ENCODE data around the gene C9orf72.
A peak's percentile ranks its signal among the peaks of the same experiment; 100 is the strongest.

The C9orf72 gene

DNA sequence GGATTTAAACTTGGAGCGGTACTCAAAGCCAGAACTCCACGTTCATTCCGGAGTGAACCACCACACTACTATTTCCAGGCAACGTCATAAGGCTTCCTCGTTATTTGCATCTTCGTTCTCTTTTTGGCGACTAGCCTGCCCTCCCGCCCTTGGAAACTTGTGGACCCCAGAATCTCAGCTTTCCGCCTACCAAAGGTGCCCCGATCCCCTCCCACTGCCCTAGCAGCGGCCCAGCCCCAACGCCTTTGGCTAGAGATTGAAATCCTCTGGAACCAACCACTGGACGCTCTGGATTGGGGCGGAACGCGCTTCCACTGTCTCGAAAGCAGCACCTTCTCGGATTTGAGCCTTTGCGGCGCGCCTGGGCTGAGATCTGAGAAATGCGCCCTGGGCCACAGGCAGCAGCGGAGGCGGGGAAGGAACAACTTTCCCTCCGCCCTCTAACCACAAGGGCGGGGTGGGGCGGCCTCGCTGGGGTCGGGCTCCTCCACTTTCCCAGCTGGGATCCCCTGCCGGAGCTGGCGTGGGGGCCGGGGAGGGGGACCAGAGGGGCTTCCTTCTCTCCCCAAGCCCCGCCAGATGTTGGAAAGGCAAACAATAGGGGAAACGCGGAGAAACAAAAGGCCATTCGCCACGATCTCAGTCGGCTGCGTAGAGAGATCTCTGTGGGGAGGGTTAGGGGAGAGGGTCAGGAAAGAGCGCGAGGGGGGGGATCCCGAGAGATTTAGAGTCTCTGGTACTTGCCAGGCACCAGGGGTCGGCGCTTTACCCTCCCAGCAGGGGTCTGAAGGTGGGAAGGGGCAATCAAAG lies 45.0 kb downstream of the C9orf72 start:
- H3K27me3 ChIP-seq (ENCODE audit: control insufficient read depth in 3 of 3, insufficient read depth in 3 of 3, low read depth in 1 of 3, low read length in 3 of 3), result no peaks in the 10 kb centered on the region
- peak overlapping the region; percentile 96 for H3K9ac ChIP-seq (ENCODE audit: low read depth, low read length, poor library complexity)
- no peak overlapping the region for H4K8ac ChIP-seq (ENCODE audit: low read depth, low read length)
- H3K27ac ChIP-seq (replicated peaks; ENCODE audit: low read length), result peak overlapping the region; percentile 88
- DNase-seq (ENCODE audit: low spot score), result peak; percentile 69
- peak overlapping the region; percentile 98 for H3K18ac ChIP-seq (ENCODE audit: low read length)
- no peak overlapping the region for H3K14ac ChIP-seq (ENCODE audit: low read length)
- peak overlapping the region; percentile 32 for H3K23ac ChIP-seq (ENCODE audit: low read depth, low read length, poor library complexity)
- peak overlapping the region; percentile 76 for H2BK5ac ChIP-seq (ENCODE audit: low read length)
- peak overlapping the region; percentile 63 to 99 for H3K4me3 ChIP-seq (ENCODE audit: low read length in 2 of 2)
- no peak overlapping the region for H2BK12ac ChIP-seq (ENCODE audit: low read length)
- H2AFZ ChIP-seq (ENCODE audit: low read length), result peak overlapping the region; percentile 93
- H3K79me1 ChIP-seq (ENCODE audit: low read depth, low read length), result peaks cover 2% of the 10 kb centered on the region
- peak overlapping the region; percentile 60 for H2BK15ac ChIP-seq (ENCODE audit: low read length)
- H2BK120ac ChIP-seq (ENCODE audit: low read depth, low read length), result no peak overlapping the region
- WGBS, 2 donors (ENCODE audit: extremely low coverage in 2 of 2, insufficient read length in 2 of 2, insufficient replicate concordance in 1 of 2), result no CpG with 5 or more reads among the region's 44 CpGs
- H4K91ac ChIP-seq (ENCODE audit: low read depth, low read length, poor library complexity), result no peak overlapping the region
- H3K4me2 ChIP-seq (ENCODE audit: insufficient read depth, low read length, poor library complexity, severe bottlenecking), result peak overlapping the region; percentile 59
- no peaks in the 10 kb centered on the region for H3K9me3 ChIP-seq (replicated peaks in 1 of 2; ENCODE audit: control insufficient read depth in 2 of 2, insufficient read depth in 1 of 2, low read depth in 1 of 2, low read length in 2 of 2)
- H3K36me3 ChIP-seq (replicated peaks in 1 of 2; ENCODE audit: control insufficient read depth in 2 of 2, insufficient read depth in 2 of 2, low read length in 2 of 2), result peaks cover 2 to 40% of the 10 kb centered on the region in 2 donors
- H2AK5ac ChIP-seq (ENCODE audit: low read depth, low read length), result peak overlapping the region; percentile 76
- H3K4ac ChIP-seq (ENCODE audit: low read length), result no peak overlapping the region
- H3K4me1 ChIP-seq (ENCODE audit: control insufficient read depth in 2 of 2, insufficient read depth in 1 of 2, low read depth in 1 of 2, low read length in 2 of 2), result peaks cover 17 to 32% of the 10 kb centered on the region in 2 donors

DNA sequence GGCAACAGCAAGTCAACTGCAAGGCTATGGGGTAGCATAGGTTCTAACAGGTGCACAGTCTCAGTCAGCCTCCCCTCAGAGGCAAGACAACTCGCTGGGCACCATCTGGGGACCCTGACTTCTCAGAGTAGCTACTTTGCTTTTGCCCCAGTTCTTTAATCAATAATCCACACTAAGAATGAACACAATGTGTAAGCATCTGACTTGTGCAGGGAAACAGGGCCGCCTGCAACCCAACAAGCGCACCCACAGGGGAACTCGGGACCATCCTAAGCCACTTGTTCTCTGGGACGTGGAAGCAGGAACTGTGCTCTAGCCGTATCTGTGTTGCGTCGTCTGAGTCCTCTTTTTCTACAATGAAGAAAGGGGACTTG lies 45.6 kb downstream of the C9orf72 start:
- H3K27ac ChIP-seq (replicated peaks; ENCODE audit: low read length), result peak overlapping the region; percentile 88
- no peak overlapping the region for H3K23ac ChIP-seq (ENCODE audit: low read depth, low read length, poor library complexity)
- H3K36me3 ChIP-seq (replicated peaks in 1 of 2; ENCODE audit: control insufficient read depth in 2 of 2, insufficient read depth in 2 of 2, low read length in 2 of 2), result peaks cover 2 to 34% of the 10 kb centered on the region in 2 donors
- peaks cover 17 to 26% of the 10 kb centered on the region in 2 donors for H3K4me1 ChIP-seq (ENCODE audit: control insufficient read depth in 2 of 2, insufficient read depth in 1 of 2, low read depth in 1 of 2, low read length in 2 of 2)
- H2BK12ac ChIP-seq (ENCODE audit: low read length), result no peak overlapping the region
- H3K79me1 ChIP-seq (ENCODE audit: low read depth, low read length), result peaks cover 2% of the 10 kb centered on the region
- no CpG with 5 or more reads among the region's 8 CpGs for WGBS, 2 donors (ENCODE audit: extremely low coverage in 2 of 2, insufficient read length in 2 of 2, insufficient replicate concordance in 1 of 2)
- peak overlapping the region; percentile 63 to 99 for H3K4me3 ChIP-seq (ENCODE audit: low read length in 2 of 2)
- H2BK120ac ChIP-seq (ENCODE audit: low read depth, low read length), result no peak overlapping the region
- peak overlapping the region; percentile 59 for H3K4me2 ChIP-seq (ENCODE audit: insufficient read depth, low read length, poor library complexity, severe bottlenecking)
- H3K14ac ChIP-seq (ENCODE audit: low read length), result no peak overlapping the region
- no peak overlapping the region for H4K8ac ChIP-seq (ENCODE audit: low read depth, low read length)
- no peaks in the 10 kb centered on the region for H3K27me3 ChIP-seq (ENCODE audit: control insufficient read depth in 3 of 3, insufficient read depth in 3 of 3, low read depth in 1 of 3, low read length in 3 of 3)
- H3K18ac ChIP-seq (ENCODE audit: low read length), result peak overlapping the region; percentile 76
- no peak overlapping the region for H4K91ac ChIP-seq (ENCODE audit: low read depth, low read length, poor library complexity)
- peak overlapping the region; percentile 35 for H2BK15ac ChIP-seq (ENCODE audit: low read length)
- peak overlapping the region; percentile 25 for H3K9ac ChIP-seq (ENCODE audit: low read depth, low read length, poor library complexity)
- peaks cover 0 to 1% of the 10 kb centered on the region in 2 donors for H3K9me3 ChIP-seq (replicated peaks in 1 of 2; ENCODE audit: control insufficient read depth in 2 of 2, insufficient read depth in 1 of 2, low read depth in 1 of 2, low read length in 2 of 2)
- no peak overlapping the region for H3K4ac ChIP-seq (ENCODE audit: low read length)
- no peak overlapping the region for H2BK5ac ChIP-seq (ENCODE audit: low read length)
- DNase-seq (ENCODE audit: low spot score), result no peak
- peak overlapping the region; percentile 93 for H2AFZ ChIP-seq (ENCODE audit: low read length)
- peak overlapping the region; percentile 6 for H2AK5ac ChIP-seq (ENCODE audit: low read depth, low read length)

DNA sequence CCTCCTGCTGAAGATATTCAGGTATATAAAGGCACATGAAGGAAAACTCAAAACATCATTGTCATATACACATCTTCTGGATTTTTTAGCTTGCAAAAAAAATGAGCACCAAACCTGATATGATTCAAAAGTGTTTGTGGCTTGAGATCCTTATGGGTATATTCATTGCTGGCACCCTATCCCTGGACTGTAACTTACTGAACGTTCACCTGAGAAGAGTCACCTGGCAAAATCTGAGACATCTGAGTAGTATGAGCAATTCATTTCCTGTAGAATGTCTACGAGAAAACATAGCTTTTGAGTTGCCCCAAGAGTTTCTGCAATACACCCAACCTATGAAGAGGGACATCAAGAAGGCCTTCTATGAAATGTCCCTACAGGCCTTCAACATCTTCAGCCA lies 49.0 kb downstream of the C9orf72 start, which contains the start of gene IFNK:
IFNK (plus strand) TSS at position 55 of the 400 bp plus-strand sequence; CDS start at position 102, 47 bp downstream.
- H3K4me1 ChIP-seq (ENCODE audit: control insufficient read depth in 2 of 2, insufficient read depth in 1 of 2, low read depth in 1 of 2, low read length in 2 of 2), result peaks cover 6 to 7% of the 10 kb centered on the region in 2 donors
- H2BK15ac ChIP-seq (ENCODE audit: low read length), result no peak within 1 kb of the TSS
- no peak within 1 kb of the TSS for H3K18ac ChIP-seq (ENCODE audit: low read length)
- H3K36me3 ChIP-seq (replicated peaks in 1 of 2; ENCODE audit: control insufficient read depth in 2 of 2, insufficient read depth in 2 of 2, low read length in 2 of 2), result peaks cover 2 to 43% of the 10 kb centered on the region in 2 donors
- H2BK120ac ChIP-seq (ENCODE audit: low read depth, low read length), result no peak within 1 kb of the TSS
- no peak within 1 kb of the TSS for H4K91ac ChIP-seq (ENCODE audit: low read depth, low read length, poor library complexity)
- H3K27me3 ChIP-seq (ENCODE audit: control insufficient read depth in 3 of 3, insufficient read depth in 3 of 3, low read depth in 1 of 3, low read length in 3 of 3), result no peaks in the 10 kb centered on the region
- peaks cover 0 to 5% of the 10 kb centered on the region in 2 donors for H3K9me3 ChIP-seq (replicated peaks in 1 of 2; ENCODE audit: control insufficient read depth in 2 of 2, insufficient read depth in 1 of 2, low read depth in 1 of 2, low read length in 2 of 2)
- no peak within 1 kb of the TSS for H2AK5ac ChIP-seq (ENCODE audit: low read depth, low read length)
- H3K14ac ChIP-seq (ENCODE audit: low read length), result no peak within 1 kb of the TSS
- no peaks in the 10 kb centered on the region for H3K79me1 ChIP-seq (ENCODE audit: low read depth, low read length)
- H3K27ac ChIP-seq (replicated peaks; ENCODE audit: low read length), result no peak within 1 kb of the TSS
- no peak within 1 kb of the TSS for H3K9ac ChIP-seq (ENCODE audit: low read depth, low read length, poor library complexity)
- H2AFZ ChIP-seq (ENCODE audit: low read length), result no peak within 1 kb of the TSS
- H2BK5ac ChIP-seq (ENCODE audit: low read length), result no peak within 1 kb of the TSS
- H3K23ac ChIP-seq (ENCODE audit: low read depth, low read length, poor library complexity), result no peak within 1 kb of the TSS
- no peak for DNase-seq (ENCODE audit: low spot score)
- no peak within 1 kb of the TSS for H3K4me2 ChIP-seq (ENCODE audit: insufficient read depth, low read length, poor library complexity, severe bottlenecking)
- H3K4me3 ChIP-seq (ENCODE audit: low read length in 2 of 2), result no peak within 1 kb of the TSS
- no peak within 1 kb of the TSS for H3K4ac ChIP-seq (ENCODE audit: low read length)
- no peak within 1 kb of the TSS for H2BK12ac ChIP-seq (ENCODE audit: low read length)
- no CpG with 5 or more reads among the region's 2 CpGs for WGBS, 2 donors (ENCODE audit: extremely low coverage in 2 of 2, insufficient read length in 2 of 2, insufficient replicate concordance in 1 of 2)
- no peak within 1 kb of the TSS for H4K8ac ChIP-seq (ENCODE audit: low read depth, low read length)

DNA sequence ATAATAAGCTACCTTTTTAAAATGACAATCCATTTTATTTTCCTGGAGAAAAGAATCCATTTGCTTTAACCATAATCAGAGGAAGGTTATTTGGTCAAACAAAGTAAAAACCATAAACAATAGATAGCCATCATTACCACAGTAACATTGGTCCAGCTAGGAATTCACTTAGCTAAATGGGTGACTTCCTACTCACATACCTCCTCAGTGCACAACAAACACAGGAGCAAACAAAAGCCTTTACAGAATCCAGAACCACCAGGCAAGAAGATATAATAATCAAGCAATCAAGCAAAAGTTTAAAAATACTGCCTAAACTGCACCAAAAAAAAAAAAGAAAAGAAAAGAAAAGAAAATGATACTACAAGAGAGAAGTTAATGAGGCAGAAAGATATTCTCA lies 50.1 kb downstream of the C9orf72 start:
- H3K4me3 ChIP-seq (ENCODE audit: low read length in 2 of 2), result no peak overlapping the region
- no peak overlapping the region for H3K4ac ChIP-seq (ENCODE audit: low read length)
- H2BK12ac ChIP-seq (ENCODE audit: low read length), result no peak overlapping the region
- H3K79me1 ChIP-seq (ENCODE audit: low read depth, low read length), result no peaks in the 10 kb centered on the region
- H3K23ac ChIP-seq (ENCODE audit: low read depth, low read length, poor library complexity), result no peak overlapping the region
- H3K27me3 ChIP-seq (ENCODE audit: control insufficient read depth in 3 of 3, insufficient read depth in 3 of 3, low read depth in 1 of 3, low read length in 3 of 3), result no peaks in the 10 kb centered on the region
- H2BK15ac ChIP-seq (ENCODE audit: low read length), result no peak overlapping the region
- no peak overlapping the region for H2AFZ ChIP-seq (ENCODE audit: low read length)
- DNase-seq (ENCODE audit: low spot score), result no peak
- no peak overlapping the region for H3K4me2 ChIP-seq (ENCODE audit: insufficient read depth, low read length, poor library complexity, severe bottlenecking)
- H2BK120ac ChIP-seq (ENCODE audit: low read depth, low read length), result no peak overlapping the region
- peaks cover 2 to 43% of the 10 kb centered on the region in 2 donors for H3K36me3 ChIP-seq (replicated peaks in 1 of 2; ENCODE audit: control insufficient read depth in 2 of 2, insufficient read depth in 2 of 2, low read length in 2 of 2)
- H3K9ac ChIP-seq (ENCODE audit: low read depth, low read length, poor library complexity), result no peak overlapping the region
- H4K91ac ChIP-seq (ENCODE audit: low read depth, low read length, poor library complexity), result no peak overlapping the region
- no peak overlapping the region for H2AK5ac ChIP-seq (ENCODE audit: low read depth, low read length)
- peaks cover 6% of the 10 kb centered on the region in 2 donors for H3K4me1 ChIP-seq (ENCODE audit: control insufficient read depth in 2 of 2, insufficient read depth in 1 of 2, low read depth in 1 of 2, low read length in 2 of 2)
- H3K18ac ChIP-seq (ENCODE audit: low read length), result no peak overlapping the region
- no peak overlapping the region for H3K27ac ChIP-seq (replicated peaks; ENCODE audit: low read length)
- H2BK5ac ChIP-seq (ENCODE audit: low read length), result no peak overlapping the region
- H3K9me3 ChIP-seq (replicated peaks in 1 of 2; ENCODE audit: control insufficient read depth in 2 of 2, insufficient read depth in 1 of 2, low read depth in 1 of 2, low read length in 2 of 2), result peaks cover 0 to 5% of the 10 kb centered on the region in 2 donors
- no peak overlapping the region for H4K8ac ChIP-seq (ENCODE audit: low read depth, low read length)
- no peak overlapping the region for H3K14ac ChIP-seq (ENCODE audit: low read length)
